ENCODE results near the gene SLC12A6.

SLC12A6 gene

DNA sequence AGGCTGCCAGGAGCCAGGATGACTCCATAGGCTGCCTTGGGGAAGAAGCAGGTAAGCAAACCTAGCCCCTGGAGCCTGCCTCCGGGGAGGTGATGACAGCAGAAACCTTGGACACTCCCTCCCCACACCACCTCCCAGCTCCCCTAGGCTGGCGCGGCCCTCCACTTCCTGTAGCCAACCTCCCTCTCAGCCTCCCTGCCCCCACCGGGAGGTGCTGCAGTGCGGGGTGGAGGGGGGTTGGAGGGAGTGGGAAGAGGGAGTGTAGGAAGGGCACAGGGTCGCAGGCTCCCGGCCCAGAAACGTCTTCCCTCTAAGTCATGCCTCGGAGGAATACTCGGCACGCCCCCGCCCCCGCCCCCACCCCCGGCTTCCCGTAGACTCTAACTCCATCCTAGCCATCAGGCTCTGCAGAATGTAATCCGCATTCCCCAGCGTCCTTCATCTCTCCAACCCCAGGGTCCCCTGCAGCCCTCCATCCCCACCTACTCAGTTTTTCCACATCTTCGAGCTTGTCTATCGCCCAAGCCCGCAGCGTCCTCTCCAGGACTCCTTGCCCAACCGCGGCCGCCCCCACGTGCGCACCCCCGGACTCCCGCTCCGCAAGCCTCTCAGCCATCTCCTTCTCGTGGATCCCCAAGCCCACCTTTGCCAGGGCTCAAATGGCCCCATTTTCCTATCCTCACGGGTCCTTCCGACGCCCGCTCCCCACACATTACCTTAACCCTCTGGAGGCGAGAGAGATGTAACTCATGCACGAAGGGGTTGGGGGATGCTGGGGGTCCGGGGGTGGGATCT lies 28.9 kb upstream of the SLC12A6 start (continued):
- TF ChIP-seq, protein P1, sequence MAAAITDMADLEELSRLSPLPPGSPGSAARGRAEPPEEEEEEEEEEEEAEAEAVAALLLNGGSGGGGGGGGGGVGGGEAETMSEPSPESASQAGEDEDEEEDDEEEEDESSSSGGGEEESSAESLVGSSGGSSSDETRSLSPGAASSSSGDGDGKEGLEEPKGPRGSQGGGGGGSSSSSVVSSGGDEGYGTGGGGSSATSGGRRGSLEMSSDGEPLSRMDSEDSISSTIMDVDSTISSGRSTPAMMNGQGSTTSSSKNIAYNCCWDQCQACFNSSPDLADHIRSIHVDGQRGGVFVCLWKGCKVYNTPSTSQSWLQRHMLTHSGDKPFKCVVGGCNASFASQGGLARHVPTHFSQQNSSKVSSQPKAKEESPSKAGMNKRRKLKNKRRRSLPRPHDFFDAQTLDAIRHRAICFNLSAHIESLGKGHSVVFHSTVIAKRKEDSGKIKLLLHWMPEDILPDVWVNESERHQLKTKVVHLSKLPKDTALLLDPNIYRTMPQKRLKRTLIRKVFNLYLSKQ (tag by site-specific recombination; IDR thresholded peaks at IDR 0.05; ENCODE audit: borderline replicate concordance), result no peak
- TF ChIP-seq ZNF221 (tag by site-specific recombination; IDR thresholded peaks at IDR 0.05; ENCODE audit: borderline replicate concordance) (no peak), ZNF571 (tag by site-specific recombination; IDR thresholded peaks at IDR 0.05) (no peak), ZNF146 (tag by site-specific recombination; IDR thresholded peaks at IDR 0.05) (no peak), ZNF785 (tag by site-specific recombination; IDR thresholded peaks at IDR 0.05) (no peak), ZNF2 (tag by site-specific recombination; IDR thresholded peaks at IDR 0.05) (no peak), ZBTB7A (tag by site-specific recombination; IDR thresholded peaks at IDR 0.05; ENCODE audit: low read depth) (no peak), ZNF169 (tag by site-specific recombination; IDR thresholded peaks at IDR 0.05) (no peak), ZFP41 (tag by site-specific recombination; IDR thresholded peaks at IDR 0.05; ENCODE audit: borderline replicate concordance) (no peak), ZNF585B (tag by site-specific recombination; IDR thresholded peaks at IDR 0.05) (no peak), ZNF777 (tag by site-specific recombination; IDR thresholded peaks at IDR 0.05; ENCODE audit: borderline replicate concordance) (no peak), MYNN (tag by site-specific recombination; IDR thresholded peaks at IDR 0.05; ENCODE audit: borderline replicate concordance) (no peak), ZNF623 (tag by site-specific recombination; IDR thresholded peaks at IDR 0.05) (no peak), KLF10 (tag by site-specific recombination; IDR thresholded peaks at IDR 0.05) (no peak; the same call in 1 of the 2 replicates), ZBTB8A (tag by site-specific recombination; IDR thresholded peaks at IDR 0.05) (peak; percentile 26), ZNF341 (tag by site-specific recombination; IDR thresholded peaks at IDR 0.05; ENCODE audit: low read depth) (peak; percentile 62), MEIS1 (CRISPR knock-in tag; IDR thresholded peaks at IDR 0.05; ENCODE audit: borderline replicate concordance) (no peak), ZNF561 (tag by site-specific recombination; IDR thresholded peaks at IDR 0.05; ENCODE audit: borderline replicate concordance) (no peak), BCL11B (tag by site-specific recombination; IDR thresholded peaks at IDR 0.05; ENCODE audit: low read depth) (no peak), KLF7 (tag by site-specific recombination; IDR thresholded peaks at IDR 0.05; ENCODE audit: borderline replicate concordance) (no peak), YY2 (tag by site-specific recombination; IDR thresholded peaks at IDR 0.05) (no peak), SP3 (tag by site-specific recombination; IDR thresholded peaks at IDR 0.05) (peak; percentile 69), ZNF843 (tag by site-specific recombination; IDR thresholded peaks at IDR 0.05) (no peak), ZXDB (tag by site-specific recombination; IDR thresholded peaks at IDR 0.05) (peak; percentile 34; the same call in 1 of the 2 replicates), ZSCAN18 (tag by site-specific recombination; IDR thresholded peaks at IDR 0.05) (no peak), ZNF518A (tag by site-specific recombination; conservative IDR thresholded peaks at IDR 0.05; ENCODE audit: low read depth) (no peak)
- TF ChIP-seq, protein P2, sequence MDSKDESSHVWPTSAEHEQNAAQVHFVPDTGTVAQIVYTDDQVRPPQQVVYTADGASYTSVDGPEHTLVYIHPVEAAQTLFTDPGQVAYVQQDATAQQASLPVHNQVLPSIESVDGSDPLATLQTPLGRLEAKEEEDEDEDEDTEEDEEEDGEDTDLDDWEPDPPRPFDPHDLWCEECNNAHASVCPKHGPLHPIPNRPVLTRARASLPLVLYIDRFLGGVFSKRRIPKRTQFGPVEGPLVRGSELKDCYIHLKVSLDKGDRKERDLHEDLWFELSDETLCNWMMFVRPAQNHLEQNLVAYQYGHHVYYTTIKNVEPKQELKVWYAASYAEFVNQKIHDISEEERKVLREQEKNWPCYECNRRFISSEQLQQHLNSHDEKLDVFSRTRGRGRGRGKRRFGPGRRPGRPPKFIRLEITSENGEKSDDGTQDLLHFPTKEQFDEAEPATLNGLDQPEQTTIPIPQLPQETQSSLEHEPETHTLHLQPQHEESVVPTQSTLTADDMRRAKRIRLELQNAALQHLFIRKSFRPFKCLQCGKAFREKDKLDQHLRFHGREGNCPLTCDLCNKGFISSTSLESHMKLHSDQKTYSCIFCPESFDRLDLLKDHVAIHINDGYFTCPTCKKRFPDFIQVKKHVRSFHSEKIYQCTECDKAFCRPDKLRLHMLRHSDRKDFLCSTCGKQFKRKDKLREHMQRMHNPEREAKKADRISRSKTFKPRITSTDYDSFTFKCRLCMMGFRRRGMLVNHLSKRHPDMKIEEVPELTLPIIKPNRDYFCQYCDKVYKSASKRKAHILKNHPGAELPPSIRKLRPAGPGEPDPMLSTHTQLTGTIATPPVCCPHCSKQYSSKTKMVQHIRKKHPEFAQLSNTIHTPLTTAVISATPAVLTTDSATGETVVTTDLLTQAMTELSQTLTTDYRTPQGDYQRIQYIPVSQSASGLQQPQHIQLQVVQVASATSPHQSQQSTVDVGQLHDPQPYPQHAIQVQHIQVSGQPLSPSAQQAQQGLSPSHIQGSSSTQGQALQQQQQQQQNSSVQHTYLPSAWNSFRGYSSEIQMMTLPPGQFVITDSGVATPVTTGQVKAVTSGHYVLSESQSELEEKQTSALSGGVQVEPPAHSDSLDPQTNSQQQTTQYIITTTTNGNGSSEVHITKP (tag by site-specific recombination; IDR thresholded peaks at IDR 0.05), result peak; percentile 29; the same call in 1 of the 2 replicates
- TF ChIP-seq, protein P3, sequence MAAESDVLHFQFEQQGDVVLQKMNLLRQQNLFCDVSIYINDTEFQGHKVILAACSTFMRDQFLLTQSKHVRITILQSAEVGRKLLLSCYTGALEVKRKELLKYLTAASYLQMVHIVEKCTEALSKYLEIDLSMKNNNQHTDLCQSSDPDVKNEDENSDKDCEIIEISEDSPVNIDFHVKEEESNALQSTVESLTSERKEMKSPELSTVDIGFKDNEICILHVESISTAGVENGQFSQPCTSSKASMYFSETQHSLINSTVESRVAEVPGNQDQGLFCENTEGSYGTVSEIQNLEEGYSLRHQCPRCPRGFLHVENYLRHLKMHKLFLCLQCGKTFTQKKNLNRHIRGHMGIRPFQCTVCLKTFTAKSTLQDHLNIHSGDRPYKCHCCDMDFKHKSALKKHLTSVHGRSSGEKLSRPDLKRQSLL (tag by site-specific recombination; IDR thresholded peaks at IDR 0.05), result no peak
